Endothelial cell of umbilical vein (primary cell): ENCODE measurements around the gene C3orf38. TPM values are rescaled to one million over a fixed set of nuclear protein-coding genes. Genes with fewer than 3 reads are reported as not detected.
"Not testable (repeated sequence)": the region's sequence is repeated elsewhere in the genome, so short reads cannot be mapped to it uniquely, and the experiment has no call there.

ENCODE experiments used
- BruUV-seq: library from RNA; stranded (reverse); fragments of 400-500 nt; replicated peaks from 2 replicates; lab custom pipeline; 2021; lab: Mats Ljungman, UMichigan
- CTCF ChIA-PET: fragments of 300-600, 350-600 bp; sonication (Branson Sonifier 250); formaldehyde crosslinking; loops from one replicate; lab custom pipeline; 2021; ENCODE audit warnings: antibody characterized with exemption, inconsistent platforms; lab: Charles Lee
- POLR2A ChIA-PET: fragments of 300-600, 350-600 bp; sonication (Branson Sonifier 250); formaldehyde crosslinking; loops from one replicate; lab custom pipeline; 2021; ENCODE audit warnings: antibody characterized with exemption, inconsistent platforms; lab: Charles Lee
- DNase-seq: peaks from one replicate; pipeline ENCODE4 v3.0.0-alpha.2; 2011; ENCODE audit warnings: low read depth, low spot score
- FAIRE-seq: peaks from 2 replicates; lab custom pipeline; 2011; peaks lifted over from hg19 to GRCh38; lab: Jason Lieb, UNC
- H2AFZ ChIP-seq: 2 replicates; pipeline ENCODE4 v1.6.0; 2012; ENCODE audit warnings: low read depth, low read length, control low read depth, inconsistent platforms
- H3K27ac ChIP-seq: 2 replicates; pipeline ENCODE4 v1.5.1; 2011; ENCODE audit warnings: low read depth, mild to moderate bottlenecking, control low read depth, low read length, moderate library complexity; ENCODE audit not compliant: insufficient read depth
- H3K27me3 ChIP-seq, 2 experiments: 2 replicates each; pipeline versions ENCODE4 v1.6.0 to v1.6.1; 2011; ENCODE audit warnings: low read length in 2 of 2, mixed read lengths in 1 of 2; ENCODE audit not compliant: control insufficient read depth in 2 of 2, insufficient read depth in 2 of 2
- H3K36me3 ChIP-seq, 2 experiments: 2 replicates in 1 of 2; 3 replicates in 1 of 2; pipeline ENCODE4 v1.5.1; 2011; ENCODE audit warnings: low read length in 2 of 2, mild to moderate bottlenecking in 1 of 2, moderate library complexity in 1 of 2; ENCODE audit not compliant: control insufficient read depth in 2 of 2, insufficient read depth in 2 of 2; ENCODE audit errors: extremely low read depth in 1 of 2
- H3K4me1 ChIP-seq: 3 replicates; pipeline ENCODE4 v1.5.1; 2011; ENCODE audit warnings: mild to moderate bottlenecking, low read length; ENCODE audit not compliant: control insufficient read depth, insufficient read depth; ENCODE audit errors: extremely low read depth
- H3K4me2 ChIP-seq: 2 replicates; pipeline ENCODE4 v1.6.1; 2011; ENCODE audit warnings: low read length, control low read depth, mixed read lengths; ENCODE audit not compliant: insufficient read depth
- H3K4me3 ChIP-seq, 3 experiments: fragments of 200-600 bp in 1 of 3; sonication (generic), shearing (Covaris generic) in 1 of 3; replicated peaks in 1 of 3; 2 replicates each; pipeline ENCODE4 v1.5.1; 2011 to 2016; ENCODE audit warnings: control low read depth in 3 of 3, low read length in 3 of 3, mild to moderate bottlenecking in 2 of 3, inconsistent platforms in 1 of 3, low read depth in 1 of 3, moderate library complexity in 1 of 3; ENCODE audit not compliant: insufficient read depth in 1 of 3
- H3K79me2 ChIP-seq: 2 replicates; pipeline ENCODE4 v1.6.0; 2012; ENCODE audit warnings: low read length, inconsistent platforms; ENCODE audit not compliant: control insufficient read depth, insufficient read depth
- H3K9ac ChIP-seq: replicated peaks from 2 replicates; pipeline ENCODE3; 2011; ENCODE audit warnings: low read length, control low read depth; ENCODE audit not compliant: insufficient read depth; ENCODE audit errors: extremely low read depth
- H3K9me1 ChIP-seq: replicated peaks from 3 replicates; pipeline ENCODE4 v1.6.0; 2011; ENCODE audit warnings: mild to moderate bottlenecking, low read length; ENCODE audit not compliant: control insufficient read depth, insufficient read depth; ENCODE audit errors: extremely low read depth
- H3K9me3 ChIP-seq: replicated peaks from 2 replicates; pipeline ENCODE4 v1.5.1; 2012; ENCODE audit warnings: low read length, inconsistent platforms; ENCODE audit not compliant: control insufficient read depth, insufficient read depth
- H4K20me1 ChIP-seq: replicated peaks from 2 replicates; pipeline ENCODE3; 2011; ENCODE audit warnings: mild to moderate bottlenecking, low read length; ENCODE audit not compliant: control insufficient read depth, insufficient read depth; ENCODE audit errors: extremely low read depth
- CTCF ChIP-seq, 2 donors: IDR thresholded peaks; 1 replicate in 1 of 2; 2 replicates in 1 of 2; pipeline ENCODE4 v1.5.1; 2011; ENCODE audit warnings: low read length in 2 of 2, mild to moderate bottlenecking in 2 of 2, moderate library complexity in 2 of 2, control low read depth in 1 of 2, inconsistent platforms in 1 of 2, low read depth in 1 of 2; ENCODE audit not compliant: insufficient read depth in 1 of 2; ENCODE audit errors: extremely low read depth in 1 of 2
- EZH2 ChIP-seq: IDR thresholded peaks from 2 replicates; pipeline ENCODE4 v1.6.1; 2012; ENCODE audit warnings: borderline replicate concordance, low read depth, mild to moderate bottlenecking, moderate library complexity, low read length, inconsistent platforms; ENCODE audit not compliant: severe bottlenecking
- FOS ChIP-seq: IDR thresholded peaks from 2 replicates; pipeline ENCODE4 v1.6.1; 2011; ENCODE audit warnings: mild to moderate bottlenecking, low read length, moderate library complexity, borderline replicate concordance; ENCODE audit not compliant: insufficient read depth
- GATA2 ChIP-seq: IDR thresholded peaks from 2 replicates; pipeline ENCODE4 v1.7.0; 2011; ENCODE audit warnings: low read depth, mild to moderate bottlenecking, moderate library complexity, mixed read lengths, low read length; ENCODE audit not compliant: insufficient read length, insufficient read depth
- MAX ChIP-seq: IDR thresholded peaks from 2 replicates; pipeline ENCODE4 v1.6.1; 2011; ENCODE audit not compliant: insufficient read depth, insufficient read length
- POLR2A ChIP-seq: IDR thresholded peaks from 2 replicates; pipeline ENCODE4 v1.6.1; 2012; ENCODE audit warnings: low read depth, mild to moderate bottlenecking, control low read depth, low read length
- POLR2AphosphoS5 ChIP-seq: IDR thresholded peaks from 2 replicates; pipeline ENCODE4 v1.6.1; 2012; ENCODE audit warnings: low read depth, mild to moderate bottlenecking, control low read depth, low read length, moderate library complexity; ENCODE audit not compliant: insufficient read depth
- dilution Hi-C: fragments of 300-500 bp; cut with MboI; formaldehyde crosslinking; loops from one replicate; pipeline ENCODE4 v1.15.0; 2019; ENCODE audit warnings: low sequenced_read_pairs; ENCODE audit not compliant: extremely low pct_ligation_motif_present
- intact Hi-C: fragments of 100-400 bp; cut with micrococcal nuclease; formaldehyde crosslinking; loops from one replicate; pipeline ENCODE4 v1.10.0; 2022
- polyA plus RNA-seq, 4 experiments: library from polyadenylated mRNA; depleted of rRNA in 3 of 4; stranded (reverse) in 3 of 4; unstranded in 1 of 4; fragments of >200 nt; gene quantifications; 2 replicates each; pipeline versions ENCODE4 v1.2.1 to v1.2.3, GENCODE V29; 2011 to 2012; ENCODE audit warnings: missing spikeins in 1 of 4
- total RNA-seq: library from RNA; stranded (reverse); gene quantifications from 2 replicates; pipeline ENCODE4 v1.2.3, GENCODE V29; 2021

The C3orf38 gene
- total and polyA plus RNA-seq, 2 donors (not counting 3 experiments of a cell fraction or from before 2014, with no cell fraction given), result 5.2 to 17.9 TPM

GRCh38 chr3:88180398-88180999, 30.7 kb downstream of the C3orf38 start:
- peak; percentile 15 for FAIRE-seq
- intact Hi-C loops, result loop anchor here (1.0 to 2.0 kb wide), 2 partner anchors 178 to 409 kb away; no protein-coding TSS in a partner anchor
- no TSS peak for BruUV-seq
- Histone ChIP-seq H2AFZ (no peak overlapping the region), H3K27ac (no peak overlapping the region), H4K20me1 (no peaks in the 10 kb centered on the region), H3K9ac (no peak overlapping the region), H3K9me3 (no peaks in the 10 kb centered on the region), H3K4me2 (no peak overlapping the region), H3K9me1 (no peaks in the 10 kb centered on the region), H3K27me3 (no peaks in the 10 kb centered on the region), H3K4me1 (no peaks in the 10 kb centered on the region), H3K36me3 (no peaks in the 10 kb centered on the region), H3K79me2 (no peaks in the 10 kb centered on the region), H3K4me3 (no peak overlapping the region)
- CTCF ChIA-PET, result interaction anchor here (0.6 to 1.3 kb wide), 21 partner anchors 9 to 1407 kb away, joined by 3 to 14 read pairs (median 4); no protein-coding TSS in a partner anchor
- no peak for TF ChIP-seq POLR2AphosphoS5
- no peak for TF ChIP-seq GATA2
- no peak for TF ChIP-seq POLR2A
- peak; percentile 8 to 17 for TF ChIP-seq CTCF (IDR thresholded peaks at IDR 0.05; ENCODE audit: extremely low read depth in 1 of 2, insufficient read depth in 1 of 2, low read depth in 1 of 2, low read length in 2 of 2)
- no peak for TF ChIP-seq FOS
- no peak for TF ChIP-seq MAX
- TF ChIP-seq EZH2, result no peak
- dilution Hi-C loops, result no loop called here
- DNase-seq, result peak; percentile 48
- POLR2A ChIA-PET, result no interaction called here

GRCh38 chr3:88182165-88182918, 32.6 kb downstream of the C3orf38 start:
- H3K9me3 ChIP-seq, H3K27me3 ChIP-seq, H2AFZ ChIP-seq, H4K20me1 ChIP-seq, H3K79me2 ChIP-seq, POLR2A ChIA-PET, H3K4me3 ChIP-seq, H3K4me2 ChIP-seq, CTCF ChIA-PET, H3K4me1 ChIP-seq, H3K36me3 ChIP-seq, BruUV-seq, H3K27ac ChIP-seq, FAIRE-seq, DNase-seq, intact Hi-C loops, H3K9ac ChIP-seq, H3K9me1 ChIP-seq, dilution Hi-C loops: not testable (repeated sequence)
